ENCODE measurements around the gene ARF5. TPM values are rescaled to one million over a fixed set of nuclear protein-coding genes. Genes with fewer than 3 reads are reported as not detected.

Gene ARF5
- total RNA-seq, 1 donor from 2014 or later = 197 TPM

Other genes with a start within 250 kb of the ARF5 start
- 17.6 TPM for gene ZNF800, start 195.7 kb upstream of the ARF5 start, total RNA-seq
- 11.0 TPM for gene GCC1, start 2.8 kb upstream of the ARF5 start, total RNA-seq
- gene FSCN3, start 5.3 kb downstream of the ARF5 start, total RNA-seq = 0.52 TPM
- not detected for gene PAX4, start 29.7 kb downstream of the ARF5 start, total RNA-seq
- gene SND1, start 63.8 kb downstream of the ARF5 start, total RNA-seq = 115 TPM